ENCODE data around the gene IL10RB. TPM values are rescaled to one million over a fixed set of nuclear protein-coding genes. Genes with fewer than 3 reads are reported as not detected.

IL10RB gene
- total and polyA plus RNA-seq, 2 of the 13 experiments (the other 11 are each of a cell fraction or from before 2014, with no cell fraction given): 17.4 to 18.2 TPM

DNA sequence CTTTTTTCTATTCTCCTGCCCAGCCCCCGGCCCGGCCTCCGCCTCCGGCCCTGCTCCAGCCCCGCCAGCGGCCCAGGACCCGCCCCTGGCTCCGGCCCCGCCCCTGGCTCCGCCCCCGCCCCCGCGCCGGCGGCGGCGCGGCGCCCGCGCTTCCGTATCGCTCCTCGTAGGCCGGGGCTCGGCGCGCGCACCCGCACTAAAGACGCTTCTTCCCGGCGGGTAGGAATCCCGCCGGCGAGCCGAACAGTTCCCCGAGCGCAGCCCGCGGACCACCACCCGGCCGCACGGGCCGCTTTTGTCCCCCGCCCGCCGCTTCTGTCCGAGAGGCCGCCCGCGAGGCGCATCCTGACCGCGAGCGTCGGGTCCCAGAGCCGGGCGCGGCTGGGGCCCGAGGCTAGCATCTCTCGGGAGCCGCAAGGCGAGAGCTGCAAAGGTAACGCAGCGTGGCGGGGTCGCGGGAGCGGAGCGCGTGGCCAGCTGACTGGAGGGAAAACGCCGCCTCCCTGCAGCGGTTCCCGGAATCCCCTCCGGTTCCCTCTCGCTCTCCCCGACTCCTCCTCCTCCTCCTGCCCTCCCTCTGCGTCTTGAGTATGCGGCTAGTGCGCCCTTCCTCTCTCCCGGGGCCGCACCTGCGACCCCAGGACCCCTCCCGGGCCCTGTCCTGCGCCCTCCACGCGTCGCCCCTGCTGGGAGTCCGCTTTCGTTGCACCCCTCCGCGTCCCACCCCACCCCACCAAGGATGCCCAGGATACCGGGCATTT lies 36.2 kb upstream of the IL10RB start, which contains the start of gene IFNAR2 (continued):
- TF ChIP-seq HOMEZ (CRISPR knock-in tag; IDR thresholded peaks at IDR 0.05; ENCODE audit: low read depth) (no peak), HIVEP1 (CRISPR knock-in tag; IDR thresholded peaks at IDR 0.05) (0 out of 2 replicates have a peak, but pooled peaks have one; percentile 33), TBP (CRISPR knock-in tag; IDR thresholded peaks at IDR 0.05) (no peak), DNMT3B (CRISPR knock-in tag; conservative IDR thresholded peaks at IDR 0.05) (no peak), FLYWCH1 (CRISPR knock-in tag; IDR thresholded peaks at IDR 0.05) (no peak), ZNF562 (CRISPR knock-in tag; IDR thresholded peaks at IDR 0.05; ENCODE audit: borderline replicate concordance) (no peak), NR2F6 (IDR thresholded peaks at IDR 0.05) (no peak), NR2F6 (CRISPR knock-in tag; IDR thresholded peaks at IDR 0.05) (no peak), ZNF747 (CRISPR knock-in tag; IDR thresholded peaks at IDR 0.05; ENCODE audit: borderline replicate concordance) (peak; percentile 31; the same call in 1 of the 2 replicates), TOE1 (CRISPR knock-in tag; IDR thresholded peaks at IDR 0.05) (no peak), BRF2 (CRISPR knock-in tag; IDR thresholded peaks at IDR 0.05) (0 out of 2 replicates have a peak, but pooled peaks have one; percentile 56), GFI1 (CRISPR knock-in tag; IDR thresholded peaks at IDR 0.05; ENCODE audit: borderline replicate concordance) (peak; percentile 64; the same call in 1 of the 2 replicates), GTF3A (CRISPR knock-in tag; conservative IDR thresholded peaks at IDR 0.05) (no peak), SIN3B (IDR thresholded peaks at IDR 0.05; ENCODE audit: low read length) (no peak), ZNF629 (CRISPR knock-in tag; conservative IDR thresholded peaks at IDR 0.05) (no peak), RELA (CRISPR knock-in tag; IDR thresholded peaks at IDR 0.05) (no peak), KDM1A (CRISPR knock-in tag; IDR thresholded peaks at IDR 0.05) (no peak), ZNF260 (CRISPR knock-in tag; IDR thresholded peaks at IDR 0.05; ENCODE audit: borderline replicate concordance, low read depth) (no peak), DR1 (CRISPR knock-in tag; IDR thresholded peaks at IDR 0.05) (no peak), HMGXB4 (CRISPR knock-in tag; IDR thresholded peaks at IDR 0.05; ENCODE audit: borderline replicate concordance in 1 of 2, low read depth in 1 of 2) (peak in 1 of 2 experiments; percentile 31; a peak in 1 of 4 replicates), ZNF710 (CRISPR knock-in tag; IDR thresholded peaks at IDR 0.05; ENCODE audit: borderline replicate concordance) (no peak), ZNF850 (CRISPR knock-in tag; conservative IDR thresholded peaks at IDR 0.05) (no peak)
- TF ChIP-seq, protein P1, sequence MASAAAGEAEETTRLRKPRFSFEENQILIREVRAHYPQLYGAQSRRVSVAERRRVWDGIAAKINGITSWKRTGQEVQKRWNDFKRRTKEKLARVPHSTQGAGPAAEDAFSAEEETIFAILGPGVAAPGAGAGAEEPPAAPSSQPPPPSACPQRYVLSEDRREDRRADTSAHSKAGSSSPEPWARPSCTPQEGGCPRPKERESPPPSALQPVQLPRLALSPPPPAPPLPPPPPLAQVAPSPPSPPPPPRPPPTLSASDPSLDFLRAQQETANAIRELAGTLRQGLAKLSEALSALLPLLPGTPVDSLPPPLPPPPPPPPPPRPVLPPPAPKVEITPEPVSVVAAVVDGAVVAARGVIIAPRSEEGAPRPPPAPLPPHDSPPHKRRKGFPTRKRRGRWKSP (CRISPR knock-in tag; IDR thresholded peaks at IDR 0.05): peak; percentile 67; the same call in 1 of the 2 replicates
